ENCODE measurements around the gene CPT1B. TPM values are rescaled to one million over a fixed set of nuclear protein-coding genes. Genes with fewer than 3 reads are reported as not detected.

CPT1B gene
- total and polyA plus RNA-seq, 2 of the 8 experiments (the other 6 are each of a cell fraction or from before 2014, with no cell fraction given) = 34.2 to 36.2 TPM

DNA sequence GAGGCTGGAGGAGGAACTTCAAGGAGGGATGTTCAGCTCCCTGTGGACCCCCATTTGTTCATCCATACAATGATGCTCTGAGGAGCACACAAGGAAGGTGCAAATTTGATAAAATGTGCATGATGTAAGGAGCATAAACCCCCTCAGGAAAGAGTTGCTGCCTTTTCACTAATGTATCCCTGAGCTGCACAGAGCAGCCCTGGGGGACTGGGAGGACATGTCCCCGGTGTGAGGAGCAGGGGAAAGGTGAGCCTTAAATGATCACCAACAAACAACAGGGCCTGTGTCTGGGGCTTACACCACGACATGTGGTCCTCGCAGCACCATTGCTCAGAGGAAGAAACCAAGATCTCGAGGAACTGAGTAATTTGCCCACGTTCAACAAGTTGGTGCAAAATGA is 18.9 kb upstream of the CPT1B start (continued):
- no peak for TF ChIP-seq KDM1A (IDR thresholded peaks at IDR 0.05; ENCODE audit: borderline replicate concordance, low read length)
